ENCODE measurements around the gene ABCB6.
A peak's percentile ranks its signal among the peaks of the same experiment; 100 is the strongest.
"Not testable (repeated sequence)": the region's sequence is repeated elsewhere in the genome, so short reads cannot be mapped to it uniquely, and the experiment has no call there.

ABCB6 gene

GRCh38 chr2:219213026-219213415 lies 5.7 kb downstream of the ABCB6 start:
- no peak for DNase-seq

DNA sequence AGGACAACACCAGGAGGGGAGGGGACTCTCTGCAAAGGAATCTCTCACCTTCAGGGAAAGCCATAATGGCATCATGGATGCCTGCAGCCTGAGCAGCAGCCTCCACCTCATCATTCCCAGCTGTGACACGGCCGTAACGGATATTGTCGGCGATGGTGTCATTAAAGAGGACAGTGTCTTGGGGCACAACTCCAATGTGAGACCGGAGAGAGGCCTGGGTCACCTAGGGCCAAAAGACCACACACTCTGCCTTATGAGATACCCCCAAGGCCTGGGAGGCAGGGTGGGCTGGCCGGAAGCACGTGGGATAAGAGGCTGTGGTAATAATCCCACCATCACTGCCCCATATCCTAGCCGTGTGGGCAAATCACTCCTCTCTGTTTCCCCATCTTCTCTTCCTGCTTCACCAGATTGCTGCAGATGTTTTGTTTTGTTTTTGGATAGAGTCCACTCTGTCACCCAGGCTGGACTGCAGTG lies 7.8 kb downstream of the ABCB6 start:
- no peak for DNase-seq

- DNase-seq, result no peak
Measured at GRCh38 chr2:219210196-219210885, 8.4 kb downstream of the ABCB6 start.

- no peak for DNase-seq
Measured at GRCh38 chr2:219209236-219210195, 9.2 kb downstream of the ABCB6 start.

GRCh38 chr2:219207884-219208740 lies 10.6 kb downstream of the ABCB6 start:
- DNase-seq, result no peak

- no peak for DNase-seq
Measured at GRCh38 chr2:219207134-219207883, 11.4 kb downstream of the ABCB6 start.

- peak; percentile 7 for DNase-seq
Measured at GRCh38 chr2:219206328-219207133, 12.2 kb downstream of the ABCB6 start, which contains the start of gene ZFAND2B. TSS of gene ZFAND2B (plus strand) at chr2:219206782. CDS start at chr2:219206988, 206 bp downstream.

DNA sequence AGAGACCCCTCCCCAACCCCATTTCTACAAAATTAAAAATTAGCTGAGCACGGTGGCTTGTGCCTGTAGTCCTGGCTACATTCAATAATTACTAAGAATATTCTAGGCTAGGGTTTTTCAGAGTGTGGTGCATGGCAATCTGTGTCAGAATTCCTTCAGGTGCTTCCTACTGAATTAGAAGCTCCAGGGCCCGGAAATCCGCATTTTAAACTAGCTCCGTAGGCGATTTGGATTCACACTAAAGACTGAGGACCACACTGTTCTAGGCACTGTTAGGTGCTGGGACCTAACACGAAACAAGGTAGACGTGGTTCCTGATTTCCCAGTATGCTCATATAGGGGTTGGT lies 12.8 kb downstream of the ABCB6 start:
- no peak for DNase-seq

DNA sequence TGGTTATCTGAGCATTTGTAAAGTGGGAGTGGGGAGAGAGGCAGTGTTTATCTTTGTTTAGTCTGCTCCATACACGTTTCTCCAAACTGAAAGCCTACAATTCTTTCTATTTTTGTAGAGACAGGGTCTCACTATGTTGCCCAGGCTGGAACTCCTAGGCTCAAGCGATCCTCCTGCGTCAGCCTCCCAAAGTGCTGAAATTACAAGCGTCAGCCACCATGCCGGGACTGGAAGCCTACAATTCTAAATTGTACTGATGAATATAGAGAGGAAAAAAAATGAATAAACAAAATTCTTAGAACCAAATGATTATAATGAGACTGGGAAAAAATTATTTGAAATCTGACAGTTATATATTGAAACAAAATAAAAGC lies 13.6 kb downstream of the ABCB6 start:
- no peak for DNase-seq

- no peak for DNase-seq
Measured at GRCh38 chr2:219204425-219205164, 14.2 kb downstream of the ABCB6 start.

DNA sequence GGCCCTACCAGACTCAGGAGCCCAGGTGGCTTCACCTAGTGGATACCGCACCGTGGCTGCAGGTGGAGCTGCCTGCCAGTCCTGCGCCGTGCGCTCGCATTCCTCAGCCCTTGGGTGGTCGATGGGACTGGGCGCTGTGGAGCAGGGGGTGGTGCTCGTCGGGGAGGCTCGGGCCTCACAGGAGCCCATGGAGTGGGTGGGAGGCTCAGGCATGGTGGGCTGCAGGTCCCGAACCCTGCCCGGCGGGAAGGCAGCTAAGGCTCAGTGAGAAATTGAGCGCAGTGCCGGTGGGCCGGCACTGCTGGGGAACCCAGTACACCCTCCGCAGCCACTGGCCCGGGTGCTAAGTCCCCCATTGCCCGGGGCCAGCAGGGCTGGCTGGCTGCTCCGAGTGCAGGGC lies 17.4 kb downstream of the ABCB6 start:
- not testable (repeated sequence) for DNase-seq

- not testable (repeated sequence) for DNase-seq
Measured at GRCh38 chr2:219200502-219201326, 18.0 kb downstream of the ABCB6 start.

DNA sequence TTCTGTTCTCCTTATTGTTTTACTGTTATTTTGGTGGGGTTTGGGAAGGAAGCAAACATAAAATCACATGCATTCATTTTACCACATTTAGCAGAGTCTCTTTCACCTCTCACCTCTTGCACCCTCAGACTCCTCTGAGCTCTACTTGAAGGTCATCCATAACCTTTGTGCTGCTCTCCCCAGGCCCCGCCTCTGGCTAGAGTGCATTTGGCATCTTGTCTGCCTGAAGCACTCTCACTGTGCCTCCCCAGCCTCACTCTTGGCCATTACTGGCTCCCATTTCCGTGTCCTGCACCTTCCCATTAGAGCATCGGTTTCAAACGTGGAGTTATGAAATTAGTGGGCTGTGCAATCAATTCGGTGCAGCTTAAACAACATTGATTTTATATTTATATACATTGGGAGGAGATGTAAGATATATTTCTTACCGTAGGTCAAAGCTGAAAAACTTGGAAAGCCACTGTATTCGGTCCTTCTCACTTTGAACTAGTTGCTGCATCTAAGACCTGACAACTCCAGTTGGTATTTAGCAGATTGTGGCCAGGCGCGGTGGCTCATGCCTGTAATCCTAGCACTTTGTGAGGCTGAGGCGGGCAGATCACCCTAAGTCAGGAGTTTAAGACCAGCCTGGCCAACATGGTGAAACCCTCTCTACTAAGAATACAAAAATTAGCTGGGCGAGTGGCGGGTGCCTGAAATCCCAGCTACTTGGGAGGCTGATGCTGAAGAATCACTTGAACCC lies 19.1 kb downstream of the ABCB6 start:
- no peak for DNase-seq

DNA sequence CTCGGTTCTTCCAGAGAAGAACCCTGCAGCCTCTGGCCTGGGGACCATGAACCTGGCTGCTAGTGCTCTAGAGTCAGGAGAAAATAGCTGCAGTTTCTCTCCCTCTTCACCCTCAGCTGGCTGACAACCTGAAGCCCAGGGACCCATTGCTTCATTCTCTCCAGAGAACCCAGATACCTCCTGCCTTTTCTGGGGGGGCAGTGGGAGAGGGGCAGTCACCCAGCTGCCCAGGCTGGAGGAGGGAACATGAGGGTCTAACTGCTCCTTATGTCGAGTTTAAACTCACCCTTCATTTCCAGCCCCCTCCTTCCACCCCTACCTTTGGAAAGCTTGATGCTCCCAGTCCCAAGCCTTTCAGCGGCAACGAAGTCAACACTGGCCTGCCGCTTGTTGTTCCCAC lies 19.8 kb downstream of the ABCB6 start:
- no peak for DNase-seq

- no peak for DNase-seq
Measured at GRCh38 chr2:219197388-219197787, 21.4 kb downstream of the ABCB6 start.

DNA sequence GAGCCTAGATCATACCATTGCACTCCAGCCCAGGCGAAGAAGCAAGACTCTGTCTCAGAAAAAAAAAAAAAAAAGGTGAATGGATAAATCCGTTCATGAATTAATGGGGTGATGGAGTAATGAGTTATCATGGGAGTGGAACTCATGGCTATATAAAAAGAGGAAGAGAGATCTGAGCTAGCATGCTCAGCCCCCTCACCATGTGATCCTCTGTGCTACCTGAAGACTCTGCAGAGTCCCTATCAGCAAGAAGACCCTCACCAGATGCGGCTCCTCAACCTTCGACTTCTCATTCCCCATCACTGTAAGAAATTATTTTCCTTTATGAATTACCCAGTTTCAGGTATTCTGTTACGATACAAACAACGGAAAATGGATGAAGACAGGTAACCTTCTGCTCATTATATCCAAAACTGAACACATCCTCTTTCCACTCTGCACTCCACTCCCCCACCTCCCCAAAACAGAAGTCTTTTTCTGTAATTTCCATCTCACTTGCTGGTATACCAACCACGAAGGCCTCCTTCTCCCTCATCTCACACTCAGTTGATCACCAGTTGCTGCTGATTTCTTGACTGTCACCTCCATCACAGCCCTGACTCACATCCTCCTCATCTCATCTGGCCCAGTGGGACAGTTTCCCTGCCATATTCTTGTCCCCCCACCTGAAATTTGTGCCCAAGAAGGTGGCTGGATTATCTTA lies 31.9 kb downstream of the ABCB6 start:
- no peak for DNase-seq

DNA sequence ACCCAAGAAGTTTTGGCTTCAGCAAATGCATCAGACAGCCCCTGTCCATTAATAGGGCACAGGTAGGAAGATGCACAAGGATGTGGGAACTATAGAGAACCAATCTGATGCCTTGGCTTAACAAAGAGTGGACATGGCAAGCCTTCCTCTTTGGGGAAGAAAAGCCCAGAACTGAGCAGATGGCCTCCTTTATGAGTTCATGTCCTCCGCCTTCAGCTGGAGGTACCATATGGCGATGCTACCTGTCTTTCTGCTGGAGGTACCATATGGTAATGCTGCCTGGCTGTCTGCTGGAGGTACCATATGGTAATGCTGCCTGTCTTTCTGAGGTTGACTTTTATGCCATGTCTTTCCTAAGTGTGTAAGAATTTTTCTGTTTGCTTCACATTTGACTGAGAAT lies 34.6 kb downstream of the ABCB6 start:
- DNase-seq, result no peak

DNA sequence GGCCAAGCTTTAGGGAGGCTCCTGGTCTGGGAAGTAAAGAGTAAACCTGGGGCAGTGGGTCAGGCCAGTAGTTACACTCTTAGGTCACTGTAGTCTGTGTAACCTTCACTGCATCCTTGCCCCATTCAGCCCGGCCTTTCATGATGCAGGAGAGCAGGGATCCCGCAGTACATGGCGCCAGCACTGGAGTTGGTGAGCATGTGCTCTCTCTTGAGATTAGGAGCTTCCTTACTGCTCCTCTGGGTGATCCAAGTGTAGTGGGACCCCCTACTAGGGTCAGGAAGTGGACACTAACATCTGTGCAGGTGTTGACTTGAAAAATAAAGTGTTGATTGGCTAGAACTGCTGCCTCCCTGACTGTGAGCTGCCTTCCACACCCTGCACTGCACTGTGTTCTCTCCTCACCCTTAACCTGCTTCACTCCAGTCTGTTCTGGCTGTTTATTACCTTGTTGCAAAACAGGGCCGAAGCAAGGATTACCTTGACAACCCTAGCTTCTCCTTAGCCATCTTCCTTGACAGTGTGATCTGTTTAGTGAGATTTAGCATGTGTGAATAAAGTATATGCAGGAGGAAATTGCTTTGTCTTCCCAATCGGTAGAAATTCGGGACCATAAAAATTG lies 35.5 kb downstream of the ABCB6 start:
- DNase-seq, result no peak
